NCI-H748 (cell line): ENCODE results near the gene DRAXIN.
A peak's percentile ranks its signal among the peaks of the same experiment; 100 is the strongest.

Source experiments
- DNase-seq: peaks from one replicate; lab custom pipeline; 2025; ENCODE audit not compliant: unreplicated experiment; lab: John Stamatoyannopoulos, UW

Gene DRAXIN

GRCh38 chr1:11707621-11708276 is 16.2 kb downstream of the DRAXIN start:
- DNase-seq = peak; percentile 21

GRCh38 chr1:11708554-11709350 is 17.2 kb downstream of the DRAXIN start:
- no peak for DNase-seq

DNA sequence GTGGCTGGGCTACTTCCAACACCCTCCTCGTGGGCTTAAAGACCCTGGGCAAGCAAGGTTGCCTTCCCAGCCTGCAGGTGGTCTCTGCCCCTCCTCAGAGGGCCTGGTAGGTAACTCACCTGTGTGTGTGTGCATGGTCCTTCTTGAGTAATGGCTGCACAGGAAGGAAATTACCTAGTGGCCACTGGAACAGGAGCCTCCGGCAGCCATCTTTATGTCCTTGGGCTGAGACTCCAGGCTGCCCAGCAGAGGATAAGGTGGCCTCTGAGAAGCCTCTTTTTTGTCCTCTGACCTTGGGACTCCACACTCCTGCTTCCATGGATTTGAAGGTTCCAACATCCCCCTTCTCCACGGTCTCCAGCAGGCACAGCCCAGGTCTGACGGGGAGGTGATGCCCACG is 20.0 kb downstream of the DRAXIN start:
- DNase-seq = no peak

- DNase-seq = no peak
Measured at GRCh38 chr1:11712285-11712684, 20.8 kb downstream of the DRAXIN start.

DNA sequence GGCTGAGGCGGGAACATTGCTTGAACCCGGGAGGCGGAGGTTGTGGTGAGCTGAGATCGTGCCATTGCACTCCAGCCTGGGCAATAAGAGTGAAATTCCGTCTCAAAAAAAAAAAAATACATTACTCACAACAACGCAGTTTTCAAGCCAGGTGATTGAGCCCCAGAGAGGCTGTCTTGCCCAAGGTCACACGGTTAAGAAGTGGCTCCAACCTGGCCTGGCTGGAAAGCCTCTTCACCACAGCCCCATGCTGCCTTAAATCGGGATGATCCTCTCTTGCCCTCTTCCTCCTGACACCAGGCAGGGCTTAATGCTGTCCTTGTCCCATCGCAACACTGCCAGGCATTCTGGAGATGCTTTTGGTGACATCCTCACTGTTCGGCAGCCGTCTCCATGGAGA is 21.6 kb downstream of the DRAXIN start:
- no peak for DNase-seq

- DNase-seq = no peak
Measured at GRCh38 chr1:11714831-11715575, 23.5 kb downstream of the DRAXIN start.

DNA sequence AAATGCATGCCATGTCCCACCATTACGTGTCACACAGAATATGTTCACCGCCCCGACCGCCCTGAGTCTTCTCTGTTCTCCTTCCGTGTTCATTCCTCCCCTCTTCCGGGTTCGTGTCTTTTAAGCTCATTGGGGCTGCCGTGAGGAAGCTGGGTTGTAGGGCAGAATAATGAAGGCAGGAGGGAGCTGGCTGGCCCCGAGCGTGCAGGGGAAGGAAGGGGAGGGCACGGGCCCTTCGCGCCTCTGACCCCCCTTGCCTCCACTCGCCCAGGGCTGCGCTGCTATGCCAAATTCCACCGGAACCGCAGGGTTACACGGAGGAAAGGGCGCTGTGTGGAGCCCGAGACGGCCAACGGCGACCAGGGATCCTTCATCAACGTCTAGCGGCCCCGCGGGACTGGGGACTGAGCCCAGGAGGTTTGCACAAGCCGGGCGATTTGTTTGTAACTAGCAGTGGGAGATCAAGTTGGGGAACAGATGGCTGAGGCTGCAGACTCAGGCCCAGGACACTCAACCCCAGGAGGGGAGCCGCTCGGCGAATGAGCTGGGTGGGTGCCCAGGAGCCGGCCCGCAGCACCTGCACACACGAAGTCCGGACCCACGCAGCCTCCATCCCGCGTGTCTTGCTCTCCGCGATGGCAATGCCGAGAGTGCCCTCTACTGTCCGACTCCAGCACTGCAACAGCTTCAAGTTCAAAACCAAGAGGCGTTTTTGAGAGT is 28.0 kb downstream of the DRAXIN start:
- peak; percentile 53 for DNase-seq

DNA sequence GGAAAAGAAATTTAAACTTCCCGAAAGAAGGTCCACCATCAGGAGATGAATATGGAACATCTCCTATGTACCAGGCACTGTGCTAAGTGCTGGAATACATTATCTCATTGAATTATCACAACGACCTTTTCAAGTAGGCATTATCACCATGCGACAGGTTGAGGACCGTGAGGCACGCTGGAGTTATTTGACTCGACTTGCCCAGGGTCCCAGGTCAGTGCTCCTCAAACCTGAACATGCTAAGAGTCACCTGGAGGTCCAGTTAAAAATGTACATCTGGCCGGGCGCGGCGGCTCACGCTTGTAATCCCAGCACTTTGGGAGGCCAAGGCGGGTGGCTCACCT is 28.5 kb downstream of the DRAXIN start:
- no peak for DNase-seq

DNA sequence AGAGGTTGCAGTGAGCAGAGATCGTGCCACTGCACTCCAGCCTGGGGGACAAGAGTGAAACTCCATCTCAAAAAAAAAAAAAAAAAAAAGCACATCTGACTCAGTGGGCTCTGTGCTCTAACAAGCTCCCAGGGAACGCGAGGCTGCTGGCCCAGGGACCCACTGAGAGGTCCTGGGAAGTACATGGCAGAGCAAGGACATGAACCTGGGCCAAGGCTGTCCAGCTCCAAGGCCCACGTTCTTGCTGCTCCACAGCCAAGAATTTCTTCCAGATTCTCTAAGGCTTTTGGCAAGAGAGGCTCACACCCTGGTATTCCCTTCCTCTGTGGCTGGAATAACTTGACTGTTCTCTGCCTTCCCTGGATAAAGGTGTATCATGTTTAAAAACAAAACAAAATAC is 29.0 kb downstream of the DRAXIN start:
- no peak for DNase-seq

DNA sequence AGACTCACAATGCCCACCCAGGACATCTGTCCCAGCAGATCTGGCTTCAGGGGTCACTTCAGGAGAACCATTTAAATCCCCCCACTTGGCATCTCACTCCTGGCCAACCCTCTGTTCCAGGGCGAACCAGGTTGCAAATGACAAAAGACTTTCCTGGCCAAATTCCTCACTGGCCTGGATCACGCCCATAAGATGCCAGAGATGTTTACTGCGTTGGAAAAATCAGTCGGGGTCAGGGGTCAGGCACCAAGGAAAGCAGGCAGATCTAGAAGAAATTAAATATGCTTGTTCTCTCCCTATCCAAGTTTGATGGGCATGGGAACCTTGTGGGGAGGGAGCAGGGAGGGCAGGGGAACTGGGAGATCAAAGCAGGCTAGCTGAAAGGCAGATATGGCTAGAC is 29.8 kb downstream of the DRAXIN start:
- no peak for DNase-seq

DNA sequence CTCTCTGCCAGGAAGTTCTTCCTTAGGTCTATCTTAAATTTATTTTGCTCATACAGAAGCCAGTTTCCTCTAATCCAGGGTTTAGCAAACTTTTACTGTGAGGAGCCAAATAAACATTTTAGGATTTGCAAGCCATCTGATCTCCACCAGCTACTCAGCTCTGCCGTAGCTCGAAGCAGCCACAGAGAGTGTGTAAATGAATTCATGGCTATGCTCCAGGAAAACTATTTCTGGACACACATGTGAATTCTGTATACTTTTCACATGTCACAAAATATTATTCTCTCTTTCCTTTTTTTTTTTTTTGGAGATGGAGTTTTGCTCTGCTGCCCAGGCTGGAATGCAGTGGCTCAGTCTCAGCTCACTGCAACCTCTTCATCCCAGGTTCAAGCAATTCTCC is 31.0 kb downstream of the DRAXIN start:
- no peak for DNase-seq

- DNase-seq = peak; percentile 71
Measured at GRCh38 chr1:11725616-11726015, 34.1 kb downstream of the DRAXIN start.

DNA sequence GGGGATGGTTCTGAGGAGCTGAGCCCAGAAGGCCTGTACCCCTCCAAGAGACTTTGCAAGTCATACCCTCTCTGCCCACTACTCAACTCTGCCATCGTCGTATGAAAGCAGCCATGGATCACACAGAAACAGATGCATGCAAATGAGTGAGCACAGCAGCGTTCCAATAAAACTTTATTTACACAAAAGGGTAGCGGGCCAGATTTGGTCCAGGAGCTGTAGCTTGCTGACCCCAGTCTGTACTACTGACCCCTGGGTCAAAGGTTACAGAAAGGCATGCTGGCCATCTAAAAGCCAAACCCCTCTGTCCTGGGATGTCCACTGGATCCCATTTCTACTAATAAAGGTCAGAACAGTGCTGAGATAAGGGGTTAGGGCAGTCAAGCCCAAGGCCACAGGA is 35.6 kb downstream of the DRAXIN start:
- DNase-seq = no peak

- DNase-seq = no peak
Measured at GRCh38 chr1:11728126-11728806, 36.8 kb downstream of the DRAXIN start.

DNA sequence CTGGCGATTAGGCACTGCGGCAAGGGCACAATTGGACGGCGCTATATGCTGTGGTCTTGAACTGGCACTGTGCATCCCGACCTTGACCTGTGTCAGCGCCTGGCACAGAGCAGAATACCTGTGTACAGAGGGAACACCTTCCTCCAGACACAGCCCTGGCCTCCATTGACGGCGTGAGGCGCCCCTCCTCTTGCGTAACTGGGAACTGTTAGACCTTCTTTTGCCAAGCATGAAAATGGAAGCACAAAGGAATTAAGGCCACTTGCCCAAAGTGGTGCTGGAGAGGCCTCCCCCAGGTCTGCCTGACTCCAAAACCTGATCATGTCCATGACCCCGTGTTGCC is 37.6 kb downstream of the DRAXIN start:
- no peak for DNase-seq

DNA sequence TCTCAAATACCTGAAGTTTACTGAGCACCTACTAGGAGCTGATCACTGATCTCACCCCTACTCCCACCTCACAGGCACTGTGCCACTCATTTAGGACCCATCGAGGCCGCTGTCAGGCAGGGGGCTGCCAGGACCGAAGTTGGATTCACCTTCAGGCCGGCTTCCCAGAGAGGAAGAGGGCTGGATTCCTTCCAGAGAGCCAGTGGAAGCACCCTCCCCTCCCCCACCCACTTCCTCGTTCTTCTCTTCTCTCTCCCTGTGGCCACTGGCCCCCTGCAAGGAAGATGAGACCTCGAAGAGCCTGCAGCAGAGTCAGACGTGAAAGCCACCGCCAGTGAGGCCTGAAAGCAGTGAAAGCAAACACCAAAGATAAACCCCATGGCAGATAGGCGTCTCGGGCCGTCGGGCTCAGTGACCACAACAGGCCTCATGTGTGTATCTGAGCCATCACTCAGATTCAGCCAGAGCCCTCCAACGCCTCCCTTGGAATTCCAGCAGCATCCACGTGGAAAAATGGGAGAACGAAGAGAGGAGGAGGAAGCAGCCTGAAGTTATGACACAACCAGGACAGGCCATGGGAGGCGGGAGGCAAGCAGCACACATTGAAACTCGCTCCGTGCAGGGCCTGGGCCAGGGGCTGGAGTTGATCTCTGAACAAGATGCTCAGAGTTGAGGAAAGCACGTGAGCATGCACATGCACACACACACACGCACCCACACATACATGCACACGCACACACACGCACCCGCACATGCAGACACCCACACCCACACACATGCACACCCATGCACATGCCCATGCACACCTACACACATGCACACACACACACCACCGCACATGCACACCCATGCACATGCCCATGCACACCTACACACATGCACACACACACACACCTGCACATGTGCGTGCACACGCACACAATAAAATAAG is 38.3 kb downstream of the DRAXIN start:
- DNase-seq = no peak

- no peak for DNase-seq
Measured at GRCh38 chr1:11730429-11730891, 39.0 kb downstream of the DRAXIN start.

DNA sequence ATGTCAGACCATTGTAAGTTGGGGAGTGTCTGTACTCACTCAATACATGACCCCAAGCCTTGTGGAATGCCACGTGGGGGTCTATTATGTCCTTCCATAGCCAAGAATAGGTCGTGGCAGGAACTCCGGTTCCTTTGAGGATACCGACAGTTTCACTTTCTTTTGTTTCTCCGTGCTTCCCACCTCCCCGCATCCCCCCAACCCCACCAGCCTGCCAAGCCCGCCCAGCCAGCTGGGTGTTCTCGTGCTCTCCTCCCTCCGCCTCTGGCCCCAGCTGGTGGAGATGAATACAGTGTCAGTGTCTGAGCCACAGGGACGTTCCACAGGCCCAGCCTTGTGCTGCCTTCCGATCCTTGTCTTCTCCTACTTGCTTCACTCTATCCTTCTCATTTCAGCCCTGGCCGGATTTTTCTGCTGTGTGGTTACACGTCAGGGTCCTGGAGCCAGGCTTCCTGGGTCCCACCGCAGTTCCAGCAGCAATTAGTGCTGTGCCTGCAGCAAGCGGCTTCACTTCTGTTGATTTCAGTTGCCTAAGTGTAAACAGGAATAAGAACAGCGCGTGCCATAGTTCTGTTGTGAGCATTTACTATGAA is 40.3 kb downstream of the DRAXIN start:
- no peak for DNase-seq

DNA sequence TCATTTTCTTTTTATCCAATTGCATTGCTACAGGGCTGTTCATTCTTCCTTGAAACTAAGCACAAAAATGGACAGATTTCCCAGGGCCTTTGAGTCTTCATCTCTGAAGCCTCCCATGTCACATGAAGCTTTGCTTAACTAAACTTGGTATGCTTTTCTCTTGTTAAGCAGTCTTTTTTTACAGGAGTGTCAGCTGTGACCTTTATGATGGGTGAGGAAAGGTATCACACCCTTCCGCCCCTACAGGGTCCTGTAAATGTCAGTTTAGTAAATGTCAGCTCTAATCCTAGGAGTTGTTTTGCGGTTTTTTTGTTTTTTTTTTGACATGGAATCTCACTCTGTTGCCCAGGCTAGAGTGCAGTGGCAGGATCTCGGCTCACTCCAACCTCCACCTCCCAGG is 41.8 kb downstream of the DRAXIN start:
- DNase-seq = no peak

DNA sequence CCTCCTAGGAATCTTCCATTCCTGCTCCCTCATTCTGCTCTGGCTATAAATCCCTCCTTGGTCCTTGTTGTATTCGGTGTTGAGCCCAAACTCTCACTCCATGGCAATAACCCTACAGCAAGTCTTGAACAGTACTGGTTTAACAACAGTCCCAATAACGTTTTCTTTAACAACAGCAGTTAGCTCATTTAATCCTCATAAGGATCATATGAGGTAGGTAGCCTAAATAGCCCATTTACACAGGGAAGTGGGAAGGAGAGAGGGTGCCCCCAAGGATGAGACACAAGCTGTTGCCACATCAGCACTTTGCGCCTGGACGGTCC is 44.0 kb downstream of the DRAXIN start:
- no peak for DNase-seq
